GM19468 (cell line): Measurements from ENCODE around the gene PNPLA7.
"Not testable (repeated sequence)": the region's sequence is repeated elsewhere in the genome, so short reads cannot be mapped to it uniquely, and the experiment has no call there.

Experiments
- ATAC-seq: cut with Tn5 transposase; IDR thresholded peaks from one replicate; pipeline ENCODE4 v1.9.1; 2021; ENCODE audit warnings: mild to moderate bottlenecking, moderate library complexity, moderate number of reproducible peaks; ENCODE audit not compliant: unreplicated experiment; ENCODE audit errors: extremely low read depth

PNPLA7 gene

DNA sequence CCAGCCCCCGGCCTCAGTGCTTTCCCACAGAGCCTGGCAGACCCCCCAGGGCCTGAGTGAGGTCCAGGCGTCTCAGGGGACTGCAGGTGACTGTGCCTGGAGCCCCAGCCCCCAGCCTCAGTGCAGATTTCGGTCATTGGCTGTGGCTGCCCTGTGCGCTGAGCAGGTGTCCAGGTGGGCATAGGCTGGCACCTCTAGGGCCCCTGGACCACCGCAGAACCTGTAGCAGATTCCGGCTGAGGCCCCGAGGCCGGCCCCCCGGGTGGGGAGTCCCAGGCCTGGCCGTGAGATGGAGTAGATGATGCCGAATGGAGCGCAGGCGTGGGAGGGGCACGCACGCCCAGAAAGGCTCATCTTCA is 139.3 kb downstream of the PNPLA7 start:
- no peak for ATAC-seq

DNA sequence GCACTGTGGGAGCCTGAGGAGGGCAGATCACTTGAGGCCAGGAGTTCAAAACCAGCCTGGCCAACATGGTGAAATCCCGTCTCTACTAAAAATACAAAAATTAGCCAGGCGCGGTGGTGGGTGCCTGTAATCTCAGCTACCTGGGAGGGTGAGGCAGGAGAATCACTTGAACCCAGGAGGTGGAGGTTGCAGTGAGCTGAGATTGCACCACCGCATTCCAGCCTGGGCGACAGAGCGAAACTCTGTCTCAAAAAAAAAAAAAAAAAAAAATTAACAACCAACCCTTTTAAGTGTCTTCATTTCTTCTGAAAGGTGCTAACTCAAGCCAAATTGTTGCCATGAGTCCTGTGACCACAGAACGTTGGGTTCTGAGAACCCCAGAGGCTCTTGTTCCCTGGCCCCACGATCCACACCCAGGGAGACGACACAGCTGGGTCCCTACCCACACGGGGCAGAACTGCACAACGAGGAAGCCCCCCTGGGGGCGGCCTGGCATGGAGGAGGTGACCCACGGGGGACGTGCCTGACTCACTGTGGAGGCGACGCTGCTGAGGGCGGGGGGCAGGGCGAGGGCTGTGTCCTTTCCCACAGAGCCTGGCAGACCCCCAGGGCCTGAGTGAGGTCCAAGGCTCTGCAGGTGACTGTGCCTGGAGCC is 139.8 kb downstream of the PNPLA7 start:
- not testable (repeated sequence) for ATAC-seq
